CD1c-positive myeloid dendritic cell (primary cell): ENCODE results near the gene DUSP9.
"Not testable (repeated sequence)": the region's sequence is repeated elsewhere in the genome, so short reads cannot be mapped to it uniquely, and the experiment has no call there.

ENCODE experiments used
- DNase-seq: peaks from one replicate; pipeline ENCODE4 v3.0.0-alpha.2; 2016; ENCODE audit errors: extremely low spot score

Gene DUSP9

GRCh38 chrX:153672531-153673427 lies 25.8 kb downstream of the DUSP9 start:
- DNase-seq: no peak

DNA sequence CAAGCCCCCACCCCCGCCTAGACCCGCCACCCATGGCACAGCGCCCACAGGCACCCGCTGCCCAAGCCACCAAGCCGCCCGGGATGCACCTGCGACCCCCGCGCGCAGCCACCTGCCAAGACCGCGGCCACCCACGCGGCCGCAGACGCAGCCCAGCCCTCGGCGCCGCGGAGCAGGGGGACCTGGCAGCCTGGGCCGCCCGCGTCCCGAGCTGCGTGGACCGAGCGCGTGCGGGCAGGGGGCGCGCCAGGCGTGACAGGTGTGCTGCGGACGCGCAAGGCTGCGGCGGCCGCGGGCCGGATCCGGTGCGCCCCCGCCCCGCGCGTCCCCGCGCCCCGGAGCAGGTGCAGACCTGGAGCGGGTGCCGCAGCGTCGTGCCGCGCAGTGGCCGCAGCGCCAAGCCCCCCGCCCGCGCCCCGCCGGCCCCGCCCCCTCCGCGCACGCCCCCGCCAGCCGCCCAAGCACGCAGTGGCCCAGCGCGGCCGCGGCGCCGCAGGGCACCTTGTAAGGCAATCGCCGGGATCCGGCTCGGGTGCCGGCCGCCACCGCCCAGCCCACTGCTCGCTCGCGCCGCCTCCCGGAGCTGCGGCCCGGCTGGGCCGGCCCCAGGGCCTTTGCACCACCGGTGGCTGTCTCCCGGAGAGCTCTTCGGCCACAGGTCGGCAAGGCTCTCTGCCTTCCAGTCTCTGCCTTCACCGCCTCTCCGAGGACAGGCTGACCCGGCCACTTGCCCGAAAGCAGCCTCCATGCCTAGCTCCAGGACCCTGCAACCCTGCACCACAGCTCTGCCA lies 26.6 kb downstream of the DUSP9 start, which contains the start of gene PNCK:
Gene PNCK, minus strand, starts transcription at position 386 of the 791 bp plus-strand sequence. CDS start 737 bp downstream, outside the sequence.
- DNase-seq: no peak

GRCh38 chrX:153674219-153674851 lies 27.3 kb downstream of the DUSP9 start:
- DNase-seq: no peak

GRCh38 chrX:153681175-153681574 lies 34.2 kb downstream of the DUSP9 start:
- DNase-seq: no peak

DNA sequence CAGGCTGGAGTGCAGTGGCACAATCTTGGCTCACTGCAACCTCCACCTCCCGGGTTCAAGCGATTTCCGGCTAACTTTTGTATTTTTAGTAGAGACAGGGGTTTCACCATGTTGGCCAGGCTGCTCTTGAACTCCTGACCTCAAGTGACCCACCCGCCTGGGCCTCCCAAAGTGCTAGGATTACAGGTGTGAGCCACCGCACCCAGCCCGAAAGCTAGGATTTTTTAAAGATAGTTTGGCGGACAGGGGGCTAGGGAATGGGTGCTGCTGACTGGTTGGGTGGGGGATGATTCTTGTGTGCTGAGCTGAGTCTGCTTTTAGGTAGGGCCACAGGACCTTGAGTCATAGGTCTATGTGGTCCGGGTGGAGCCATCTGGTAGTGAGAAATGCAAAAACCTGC lies 36.5 kb downstream of the DUSP9 start:
- not testable (repeated sequence) for DNase-seq

DNA sequence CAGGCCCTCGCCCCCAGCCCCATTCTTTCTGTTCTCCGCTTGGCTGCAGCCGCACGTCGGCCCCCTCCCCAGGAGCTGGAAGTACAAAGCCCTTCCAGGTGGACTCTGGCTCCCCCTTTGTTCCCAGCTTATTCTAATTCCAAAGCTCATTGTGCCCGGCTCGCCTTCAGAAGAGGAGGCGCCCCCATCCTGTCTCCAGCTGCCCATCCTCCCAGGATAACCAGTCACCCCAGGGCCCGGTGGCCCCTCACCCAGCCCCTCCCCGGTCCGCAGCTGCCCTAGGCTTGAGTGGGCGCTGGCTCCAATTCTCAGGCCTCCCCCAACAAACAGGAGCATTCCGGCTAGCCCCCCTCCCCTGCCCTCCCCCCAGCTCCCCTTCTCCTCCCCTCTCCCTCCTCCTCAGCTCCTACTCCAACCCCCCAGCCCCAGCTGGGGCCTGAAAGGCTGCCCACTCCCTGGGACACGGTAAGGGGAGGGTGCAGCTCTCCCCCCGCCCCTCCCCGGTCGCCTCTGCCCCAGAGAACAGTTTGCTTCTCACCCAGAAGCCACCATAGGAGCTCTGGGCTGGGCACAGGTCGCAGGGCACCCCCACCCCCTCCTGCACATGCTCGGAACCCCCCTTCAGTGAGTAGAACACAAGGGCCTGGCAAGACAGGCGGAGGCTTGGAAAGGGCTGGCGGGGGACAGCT lies 37.6 kb downstream of the DUSP9 start:
- DNase-seq: no peak

GRCh38 chrX:153685156-153685536 lies 38.1 kb downstream of the DUSP9 start:
- DNase-seq: no peak

DNA sequence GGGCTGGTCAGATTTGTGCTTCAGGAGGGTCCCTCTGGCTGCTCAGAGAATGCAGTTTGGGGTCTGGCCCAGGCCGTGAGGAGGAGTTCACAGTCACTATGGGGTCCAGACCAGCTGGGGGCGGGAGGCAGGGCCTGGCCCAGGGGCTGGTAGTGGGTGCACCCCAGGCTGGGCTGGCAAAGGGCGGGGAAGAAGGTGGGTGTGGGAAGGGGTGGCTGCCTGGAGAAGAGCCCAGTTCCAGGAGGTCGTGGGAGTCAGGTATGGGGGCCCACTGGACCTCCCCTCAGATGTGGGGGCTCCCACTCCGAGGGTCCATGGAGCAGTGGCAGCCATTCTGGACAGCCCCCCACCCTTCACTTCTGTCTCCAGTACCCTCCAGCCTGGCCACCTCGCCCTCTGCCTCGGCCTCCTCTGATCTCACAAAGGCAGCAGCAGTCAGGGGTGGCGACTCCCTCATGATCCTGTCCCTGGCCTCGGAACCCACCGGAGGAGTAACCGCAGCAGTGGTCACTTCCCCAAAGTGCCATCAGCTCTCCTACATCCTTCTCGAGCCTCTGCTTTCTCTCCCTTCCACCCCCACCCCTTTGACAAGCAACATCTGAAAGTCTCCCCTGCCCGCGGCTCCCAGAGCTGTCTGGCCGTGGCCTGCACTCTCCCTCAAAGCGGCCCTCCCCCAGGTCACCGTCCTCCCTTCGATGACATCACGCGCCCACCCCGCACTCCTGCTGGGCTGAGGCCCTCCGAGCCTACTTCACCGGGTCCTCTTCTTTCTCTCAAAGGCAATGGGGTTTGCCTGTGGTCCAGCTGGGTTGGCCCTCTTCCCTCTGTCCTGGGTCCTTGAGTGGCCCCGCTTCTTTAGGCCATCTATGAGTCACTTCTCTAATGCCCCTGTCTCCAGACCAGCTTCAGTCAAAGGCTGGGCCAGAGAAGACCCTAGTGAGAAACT lies 39.0 kb downstream of the DUSP9 start:
- peak; percentile 29 for DNase-seq

DNA sequence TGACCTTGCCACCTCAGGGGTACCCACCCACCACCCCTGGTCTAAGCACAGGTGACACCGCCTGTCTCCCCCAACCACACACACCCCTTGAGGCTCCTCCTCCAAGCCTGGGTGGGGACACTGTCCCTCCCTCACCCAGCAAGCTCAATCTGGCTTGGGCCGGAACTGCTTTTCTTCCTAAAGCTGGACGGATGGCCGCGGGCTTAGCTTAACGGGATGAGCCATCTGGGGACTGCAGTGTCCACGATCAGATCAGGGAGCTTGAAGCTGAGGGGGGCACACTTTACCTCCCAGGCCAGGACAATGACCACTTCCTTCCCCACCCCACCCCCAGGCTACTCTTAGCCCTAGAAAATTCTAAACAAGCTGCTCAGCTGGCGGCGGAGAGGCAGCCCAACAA lies 39.7 kb downstream of the DUSP9 start:
- no peak for DNase-seq

- peak; percentile 43 for DNase-seq
Measured at GRCh38 chrX:153687121-153688039, 40.4 kb downstream of the DUSP9 start, which contains the start of gene SLC6A8. Gene SLC6A8, plus strand, starts transcription at chrX:153687926. Its CDS starts 649 bp downstream, at chrX:153688575.

GRCh38 chrX:153688071-153688470 lies 41.1 kb downstream of the DUSP9 start:
- DNase-seq: no peak

DNA sequence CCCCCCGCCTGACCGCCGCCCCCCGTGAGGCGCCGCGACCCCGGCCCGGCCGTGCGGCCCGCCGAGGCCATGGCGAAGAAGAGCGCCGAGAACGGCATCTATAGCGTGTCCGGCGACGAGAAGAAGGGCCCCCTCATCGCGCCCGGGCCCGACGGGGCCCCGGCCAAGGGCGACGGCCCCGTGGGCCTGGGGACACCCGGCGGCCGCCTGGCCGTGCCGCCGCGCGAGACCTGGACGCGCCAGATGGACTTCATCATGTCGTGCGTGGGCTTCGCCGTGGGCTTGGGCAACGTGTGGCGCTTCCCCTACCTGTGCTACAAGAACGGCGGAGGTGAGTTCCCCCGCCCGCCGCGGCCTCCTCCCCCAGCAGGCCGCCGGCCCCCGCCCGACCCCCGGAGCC lies 41.5 kb downstream of the DUSP9 start:
- DNase-seq: no peak

DNA sequence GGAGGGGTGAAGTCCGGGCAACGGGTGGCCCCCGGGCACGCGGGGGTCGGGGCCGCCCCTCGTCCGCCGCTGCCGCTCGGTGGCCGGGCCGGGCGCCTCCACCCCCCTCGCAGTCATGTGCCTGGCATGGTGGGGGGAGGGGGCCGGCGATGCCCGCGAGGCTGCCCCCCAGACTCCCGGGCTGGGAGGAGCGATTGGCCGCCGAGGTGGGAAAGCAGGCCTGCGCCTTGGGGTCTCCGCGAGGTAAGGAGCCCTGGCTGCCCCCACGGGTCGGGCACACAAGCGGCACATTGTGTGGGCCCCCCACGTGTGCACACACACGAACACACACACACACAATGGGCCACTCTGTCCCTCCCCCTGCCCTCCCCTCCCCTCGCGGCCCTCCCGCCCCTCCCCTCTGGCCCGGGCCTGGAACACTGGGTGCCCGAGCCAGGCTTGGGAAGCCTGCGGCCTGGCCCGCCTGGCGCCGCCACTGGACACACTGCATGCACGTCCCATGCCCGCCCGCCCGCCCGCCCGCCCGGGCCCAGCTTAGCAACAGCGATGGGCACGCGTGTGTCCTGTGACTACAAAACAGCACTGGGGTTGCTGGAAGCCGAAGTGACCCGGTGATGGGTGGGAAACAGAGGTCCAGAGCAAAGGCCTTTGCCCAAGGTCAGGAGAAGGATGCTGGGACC lies 42.0 kb downstream of the DUSP9 start:
- DNase-seq: no peak

DNA sequence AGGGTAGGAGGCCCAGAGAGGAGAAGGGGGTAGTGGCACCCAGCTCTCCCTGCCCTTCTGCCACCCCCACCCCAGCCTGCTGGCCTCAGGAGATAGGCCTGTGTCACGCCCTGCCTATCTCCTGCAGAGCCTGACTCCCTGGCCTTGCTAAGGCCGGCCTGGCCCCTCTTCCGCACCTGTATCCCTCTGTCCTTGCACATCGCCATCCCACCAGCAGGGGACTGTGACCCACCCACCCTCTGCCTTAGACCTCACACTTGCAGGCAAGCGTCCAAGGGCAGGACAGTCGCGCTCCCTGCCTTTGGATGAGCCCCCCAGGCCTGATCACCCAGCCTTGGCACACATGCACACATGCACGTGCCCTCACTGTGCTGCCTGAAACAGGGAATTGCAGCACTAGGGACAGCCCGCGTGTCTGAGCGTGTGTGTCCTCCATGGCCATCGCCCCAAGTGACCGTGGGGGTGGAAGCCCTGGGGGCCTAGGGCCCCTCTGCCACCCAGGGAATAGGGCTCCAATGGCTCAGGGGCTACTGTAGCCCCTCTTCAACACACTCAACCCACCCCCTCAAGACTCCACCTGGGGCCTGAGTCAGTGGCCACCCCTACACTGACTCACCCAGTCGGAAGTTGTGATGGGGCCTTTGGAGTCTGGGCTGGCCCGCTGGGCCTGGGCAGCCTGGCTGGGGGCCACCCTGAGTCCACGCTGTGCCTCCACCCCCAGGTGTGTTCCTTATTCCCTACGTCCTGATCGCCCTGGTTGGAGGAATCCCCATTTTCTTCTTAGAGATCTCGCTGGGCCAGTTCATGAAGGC lies 42.9 kb downstream of the DUSP9 start:
- DNase-seq: no peak

DNA sequence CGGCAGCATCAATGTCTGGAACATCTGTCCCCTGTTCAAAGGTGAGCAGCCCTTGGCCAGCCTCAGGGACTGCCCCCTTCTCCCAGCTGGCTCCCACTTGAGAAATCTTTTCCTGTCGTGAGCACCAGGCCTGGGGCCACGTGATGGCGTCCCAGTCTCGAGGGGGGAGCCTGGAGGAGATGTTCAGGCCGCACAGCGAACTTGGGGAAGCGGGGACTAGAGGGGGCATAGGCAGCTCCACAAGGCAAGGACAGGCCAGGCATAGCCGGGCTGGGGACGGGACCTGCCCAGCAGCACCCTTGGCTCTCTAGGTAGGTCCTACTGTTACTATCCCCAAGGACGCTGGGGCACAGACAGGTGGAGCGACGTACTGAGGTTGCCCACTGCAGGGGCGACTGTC lies 43.5 kb downstream of the DUSP9 start:
- DNase-seq: no peak

GRCh38 chrX:153691032-153691827 lies 44.2 kb downstream of the DUSP9 start:
- not testable (repeated sequence) for DNase-seq

DNA sequence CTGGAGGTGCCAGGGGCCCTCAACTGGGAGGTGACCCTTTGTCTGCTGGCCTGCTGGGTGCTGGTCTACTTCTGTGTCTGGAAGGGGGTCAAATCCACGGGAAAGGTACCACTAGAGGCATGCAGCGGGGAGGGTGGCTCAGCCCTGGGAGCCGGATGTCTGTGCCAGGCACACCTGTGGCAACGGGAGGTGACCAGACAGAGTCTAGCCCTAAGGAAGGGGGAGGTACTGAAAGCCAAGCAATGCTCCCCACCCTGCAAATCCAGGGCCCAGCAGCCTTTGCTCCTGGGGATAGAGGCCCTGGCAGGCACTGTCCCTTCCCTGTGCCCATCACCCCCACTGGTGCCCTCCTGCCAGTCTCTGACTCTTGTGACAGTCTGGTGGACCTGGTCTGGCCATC lies 45.0 kb downstream of the DUSP9 start:
- no peak for DNase-seq
